H1 (cell line): ENCODE measurements around the gene KLF2. TPM values are rescaled to one million over a fixed set of nuclear protein-coding genes. Genes with fewer than 3 reads are reported as not detected.

Experiments
- CTCF ChIA-PET: fragments of 300-600 bp; sonication (Branson Sonifier 250); formaldehyde crosslinking; loops from one replicate; lab custom pipeline; 2021; ENCODE audit not compliant: partially characterized antibody; lab: Charles Lee
- POLR2A ChIA-PET: fragments of 300-600 bp; sonication (Branson Sonifier 250); formaldehyde crosslinking; loops from one replicate; lab custom pipeline; 2021; ENCODE audit warnings: inconsistent platforms; ENCODE audit not compliant: partially characterized antibody; lab: Charles Lee
- DNase-seq, 2 experiments: peaks; one replicate each; pipeline versions ENCODE4 v3.0.0 to v3.0.0-alpha.2; 2010 to 2022; ENCODE audit warnings: low spot score in 2 of 2, low read depth in 1 of 2, mixed read lengths in 1 of 2
- FAIRE-seq: peaks from 2 replicates; lab custom pipeline; 2011; peaks lifted over from hg19 to GRCh38; lab: Jason Lieb, UNC
- H2AFZ ChIP-seq: 2 replicates; pipeline ENCODE4 v1.8.1; 2012; ENCODE audit warnings: low read length, inconsistent platforms
- H2AK5ac ChIP-seq: 2 replicates; pipeline ENCODE4 v1.6.1; 2013; ENCODE audit warnings: low read depth, low read length
- H2BK120ac ChIP-seq: replicated peaks from 2 replicates; pipeline ENCODE3; 2013; ENCODE audit warnings: low read depth, low read length, inconsistent platforms
- H2BK12ac ChIP-seq: 2 replicates; pipeline ENCODE4 v1.6.1; 2013; ENCODE audit warnings: low read depth, low read length
- H2BK15ac ChIP-seq: 2 replicates; pipeline ENCODE4 v1.6.1; 2013; ENCODE audit warnings: low read length
- H2BK20ac ChIP-seq: 2 replicates; pipeline ENCODE4 v1.6.1; 2013; ENCODE audit warnings: low read length
- H2BK5ac ChIP-seq: 2 replicates; pipeline ENCODE4 v1.6.1; 2013; ENCODE audit warnings: low read depth, low read length
- H3K14ac ChIP-seq: 2 replicates; pipeline ENCODE4 v1.6.1; 2013; ENCODE audit warnings: inconsistent platforms; ENCODE audit not compliant: insufficient read length
- H3K18ac ChIP-seq: 2 replicates; pipeline ENCODE4 v1.6.1; 2013; ENCODE audit warnings: low read length; ENCODE audit errors: extremely low read depth
- H3K23ac ChIP-seq: 2 replicates; pipeline ENCODE4 v1.6.1; 2013; ENCODE audit warnings: inconsistent platforms; ENCODE audit not compliant: insufficient read length
- H3K23me2 ChIP-seq: 2 replicates; pipeline ENCODE4 v1.6.1; 2013; ENCODE audit warnings: low read depth, low read length
- H3K27ac ChIP-seq: 2 replicates; pipeline ENCODE4 v1.6.1; 2011; ENCODE audit warnings: low read depth, low read length, inconsistent platforms
- H3K27me3 ChIP-seq, 4 experiments: replicated peaks in 1 of 4; 1 replicate in 1 of 4; 2 replicates in 3 of 4; pipeline versions ENCODE4 v1.6.1 to v1.8.1; 2011 to 2013; ENCODE audit warnings: low read length in 3 of 4, mild to moderate bottlenecking in 3 of 4, inconsistent platforms in 2 of 4, mixed read lengths in 2 of 4, moderate library complexity in 1 of 4; ENCODE audit not compliant: control insufficient read depth in 3 of 4, insufficient read depth in 3 of 4; ENCODE audit errors: extremely low read depth in 1 of 4
- H3K36me3 ChIP-seq, 4 experiments: 2 replicates each; pipeline versions ENCODE4 v1.6.1 to v1.8.1; 2011 to 2013; ENCODE audit warnings: mild to moderate bottlenecking in 4 of 4, low read length in 3 of 4, moderate library complexity in 2 of 4, control low read depth in 1 of 4, inconsistent platforms in 1 of 4; ENCODE audit not compliant: insufficient read depth in 4 of 4, control insufficient read depth in 2 of 4
- H3K4ac ChIP-seq: replicated peaks from 2 replicates; pipeline ENCODE3; 2013; ENCODE audit warnings: low read length, low read depth, mixed read lengths, inconsistent platforms; ENCODE audit not compliant: insufficient read length
- H3K4me1 ChIP-seq, 4 experiments: replicated peaks in 1 of 4; 1 replicate in 1 of 4; 2 replicates in 3 of 4; pipeline versions ENCODE4 v1.6.1 to v1.8.1; 2011 to 2013; ENCODE audit warnings: low read length in 3 of 4, inconsistent platforms in 2 of 4, mixed read lengths in 1 of 4; ENCODE audit not compliant: insufficient read depth in 4 of 4, control insufficient read depth in 3 of 4
- H3K4me2 ChIP-seq, 2 experiments: 2 replicates each; pipeline versions ENCODE4 v1.6.1 to v1.8.1; 2011 to 2013; ENCODE audit warnings: low read depth in 2 of 2, low read length in 2 of 2, control low read depth in 1 of 2, inconsistent platforms in 1 of 2, mild to moderate bottlenecking in 1 of 2; ENCODE audit not compliant: insufficient read depth in 1 of 2
- H3K4me3 ChIP-seq, 4 experiments: fragments of 200-600, 300-600 bp in 1 of 4; sonication (generic), shearing (Covaris generic), sonication (Bioruptor Twin) in 1 of 4; 2 replicates each; pipeline versions ENCODE4 v1.5.1 to v1.8.1; 2011 to 2016; ENCODE audit warnings: low read length in 4 of 4, low read depth in 3 of 4, control low read depth in 2 of 4, inconsistent platforms in 2 of 4, mild to moderate bottlenecking in 2 of 4, mixed read lengths in 1 of 4, moderate library complexity in 1 of 4; ENCODE audit not compliant: insufficient read depth in 2 of 4; ENCODE audit errors: extremely low read depth in 1 of 4
- H3K56ac ChIP-seq: replicated peaks from 2 replicates; pipeline ENCODE3; 2013; ENCODE audit warnings: low read depth, mild to moderate bottlenecking, mixed read lengths, low read length, inconsistent platforms; ENCODE audit not compliant: insufficient read length
- H3K79me1 ChIP-seq: 2 replicates; pipeline ENCODE4 v1.6.1; 2013; ENCODE audit warnings: low read depth, low read length, control low read depth
- H3K79me2 ChIP-seq, 2 experiments: 2 replicates each; pipeline versions ENCODE4 v1.6.1 to v1.8.1; 2012 to 2013; ENCODE audit warnings: low read length in 2 of 2, mild to moderate bottlenecking in 2 of 2, inconsistent platforms in 1 of 2; ENCODE audit not compliant: insufficient read depth in 2 of 2, control insufficient read depth in 1 of 2
- H3K9ac ChIP-seq, 4 experiments: replicated peaks in 1 of 4; 1 replicate in 1 of 4; 2 replicates in 3 of 4; pipeline versions ENCODE4 v1.6.1 to v1.8.1; 2011 to 2013; ENCODE audit warnings: low read depth in 3 of 4, low read length in 3 of 4, control low read depth in 2 of 4, mild to moderate bottlenecking in 2 of 4, moderate library complexity in 2 of 4, inconsistent platforms in 1 of 4; ENCODE audit errors: extremely low read depth in 1 of 4
- H3K9me3 ChIP-seq, 2 experiments: 2 replicates each; pipeline versions ENCODE4 v1.6.1 to v1.8.1; 2012 to 2013; ENCODE audit warnings: mild to moderate bottlenecking in 2 of 2, moderate library complexity in 2 of 2, control low read depth in 1 of 2, inconsistent platforms in 1 of 2, low read depth in 1 of 2, low read length in 1 of 2, mixed read lengths in 1 of 2; ENCODE audit not compliant: insufficient read depth in 2 of 2
- H4K20me1 ChIP-seq, 2 experiments: replicated peaks in 1 of 2; 2 replicates each; pipeline versions ENCODE3 to v1.8.1; 2011 to 2013; ENCODE audit warnings: inconsistent platforms in 2 of 2, low read length in 2 of 2, mild to moderate bottlenecking in 1 of 2; ENCODE audit not compliant: insufficient read depth in 2 of 2, control insufficient read depth in 1 of 2
- H4K5ac ChIP-seq: 2 replicates; pipeline ENCODE4 v1.6.1; 2013; ENCODE audit warnings: low read length, low read depth, mixed read lengths, inconsistent platforms; ENCODE audit not compliant: insufficient read length
- H4K8ac ChIP-seq: 2 replicates; pipeline ENCODE4 v1.8.0; 2013; ENCODE audit warnings: mild to moderate bottlenecking, moderate library complexity, low read length, inconsistent platforms; ENCODE audit not compliant: insufficient read depth; ENCODE audit errors: extremely low read depth
- H4K91ac ChIP-seq: replicated peaks from 2 replicates; pipeline ENCODE3; 2013; ENCODE audit warnings: low read length, mixed read lengths, inconsistent platforms; ENCODE audit not compliant: insufficient read length
- BRCA1 ChIP-seq: IDR thresholded peaks from 2 replicates; pipeline ENCODE4 v1.6.1; 2012; ENCODE audit warnings: low read depth, low read length, improper control_type of control experiment
- CHD1 ChIP-seq: IDR thresholded peaks from 2 replicates; pipeline ENCODE4 v1.6.1; 2012; ENCODE audit warnings: low read depth, low read length, improper control_type of control experiment
- CTCF ChIP-seq, 3 experiments: IDR thresholded peaks; 1 replicate in 2 of 3; 2 replicates in 1 of 3; pipeline versions ENCODE4 v1.5.1 to v1.6.1; 2011; ENCODE audit warnings: low read length in 3 of 3, mild to moderate bottlenecking in 3 of 3, inconsistent platforms in 2 of 3, low read depth in 1 of 3, moderate library complexity in 1 of 3; ENCODE audit not compliant: insufficient read depth in 1 of 3; ENCODE audit errors: control extremely low read depth in 1 of 3
- GTF2F1 ChIP-seq: IDR thresholded peaks from 2 replicates; pipeline ENCODE4 v1.6.1; 2012; ENCODE audit warnings: low read depth, low read length, improper control_type of control experiment, borderline replicate concordance
- KDM4A ChIP-seq: IDR thresholded peaks from one replicate; pipeline ENCODE4 v1.7.1; 2012; ENCODE audit warnings: low read depth, mild to moderate bottlenecking, moderate library complexity, low read length, inconsistent platforms; ENCODE audit not compliant: severe bottlenecking
- NRF1 ChIP-seq: IDR thresholded peaks from 2 replicates; pipeline ENCODE4 v1.6.1; 2011; ENCODE audit warnings: mild to moderate bottlenecking, low read depth, low read length, improper control_type of control experiment
- POLR2AphosphoS5 ChIP-seq: IDR thresholded peaks from 2 replicates; pipeline ENCODE4 v1.6.1; 2011; ENCODE audit warnings: low read depth, low read length
- TAF1 ChIP-seq: IDR thresholded peaks from 2 replicates; pipeline ENCODE4 v1.6.1; 2011; ENCODE audit warnings: mild to moderate bottlenecking, low read depth, low read length
- TAF7 ChIP-seq: optimal IDR thresholded peaks from 2 replicates; pipeline ENCODE3; 2011; ENCODE audit warnings: low read depth, mild to moderate bottlenecking, inconsistent platforms, low read length, moderate library complexity, borderline replicate concordance
- WGBS, 2 experiments: shearing (Covaris generic) in 1 of 2; methylation state at CpG; one replicate each; pipeline versions ENCODE4 v1.1.6 to v1.1.7; 2013 to 2015; ENCODE audit warnings: low lambda C conversion rate in 2 of 2, mixed read lengths in 2 of 2, inconsistent platforms in 1 of 2, low coverage in 1 of 2, missing lambda C conversion rate in 1 of 2; ENCODE audit not compliant: insufficient replicate concordance in 2 of 2, insufficient coverage in 1 of 2, insufficient read length in 1 of 2; ENCODE audit errors: extremely low coverage in 1 of 2, missing lambda C conversion rate in 1 of 2; 5-methylcytosine and 5-hydroxymethylcytosine counted together
- polyA plus RNA-seq, 7 experiments: library from polyadenylated mRNA; depleted of rRNA in 3 of 7; stranded (reverse) in 5 of 7; unstranded in 2 of 7; fragments of >200 nt in 5 of 7; fragments of 200-250 nt in 2 of 7; gene quantifications; 1 replicate in 5 of 7; 2 replicates in 1 of 7; 4 replicates in 1 of 7; pipeline versions ENCODE4 v1.2.1 to v1.2.3, GENCODE V29; 2011 to 2013; ENCODE audit warnings: missing spikeins in 2 of 7, mixed read lengths in 2 of 7
- total RNA-seq: library from RNA; stranded (reverse); fragmentation: NEBNext Ultra II Directional; extraction: Animal tissue kit (Norgen Biotek cat#: 25700); gene quantifications from 2 replicates; pipeline ENCODE4 v1.2.1, GENCODE V29; 2021
- TF ChIP-seq, protein P1 (sequence below): IDR thresholded peaks from 2 replicates; pipeline ENCODE4 v1.6.1; 2012; ENCODE audit warnings: low read length, inconsistent platforms

Gene KLF2
- total and polyA plus RNA-seq, 2 of the 8 experiments (the other 6 are each of a cell fraction or from before 2014, with no cell fraction given) = 0.19 to 0.33 TPM

- no peak overlapping the region for H4K8ac ChIP-seq
- H4K5ac ChIP-seq = no peak overlapping the region
- no peak overlapping the region for H2AK5ac ChIP-seq
- no peak for DNase-seq
- H3K27ac ChIP-seq = no peak overlapping the region
- FAIRE-seq = no peak
- H2BK5ac ChIP-seq = no peak overlapping the region
- no peak overlapping the region for H3K9ac ChIP-seq
- no peak overlapping the region for H3K4me2 ChIP-seq
- peaks cover 0 to 4% of the 10 kb centered on the region in 2 experiments for H4K20me1 ChIP-seq
- H3K79me1 ChIP-seq = no peaks in the 10 kb centered on the region
- H3K4me3 ChIP-seq = no peak overlapping the region
- ChIA-PET POLR2A (no interaction called here), CTCF (interaction anchor here (0.6 to 1.5 kb wide), 2 partner anchors 37 to 63 kb away, joined by 3 to 4 read pairs; no protein-coding TSS in a partner anchor)
- H3K56ac ChIP-seq = no peak overlapping the region
- H2BK120ac ChIP-seq = no peak overlapping the region
- H2BK12ac ChIP-seq = no peak overlapping the region
- no peak overlapping the region for H3K4ac ChIP-seq
- no peak overlapping the region for H3K14ac ChIP-seq
- H3K23me2 ChIP-seq = peaks cover 2% of the 10 kb centered on the region; the same call in 1 of the 2 replicates
- H3K79me2 ChIP-seq = no peaks in the 10 kb centered on the region
- H4K91ac ChIP-seq = no peak overlapping the region
- H3K9me3 ChIP-seq = no peaks in the 10 kb centered on the region
- no peaks in the 10 kb centered on the region; a peak in 2 of 7 replicates for H3K4me1 ChIP-seq
- H3K36me3 ChIP-seq = no peaks in the 10 kb centered on the region
- no peak overlapping the region for H2BK20ac ChIP-seq
- no peak overlapping the region for H2BK15ac ChIP-seq
- peaks cover 8 to 24% (median 16%) of the 10 kb centered on the region in 4 experiments for H3K27me3 ChIP-seq
- no peak overlapping the region; the same call in 1 of the 2 replicates for H3K18ac ChIP-seq
- WGBS, 2 experiments = 76% methylated on average over 7 of the region's 7 CpGs; no CpG with 5 or more reads in 1 of the 2 experiments
- H2AFZ ChIP-seq = no peak overlapping the region
- no peak overlapping the region for H3K23ac ChIP-seq
- no peak for TF ChIP-seq TAF1
- TF ChIP-seq CTCF (IDR thresholded peaks at IDR 0.05; ENCODE audit: control extremely low read depth in 1 of 3, insufficient read depth in 1 of 3, low read depth in 1 of 3, low read length in 3 of 3) = no peak
- TF ChIP-seq, protein P1, sequence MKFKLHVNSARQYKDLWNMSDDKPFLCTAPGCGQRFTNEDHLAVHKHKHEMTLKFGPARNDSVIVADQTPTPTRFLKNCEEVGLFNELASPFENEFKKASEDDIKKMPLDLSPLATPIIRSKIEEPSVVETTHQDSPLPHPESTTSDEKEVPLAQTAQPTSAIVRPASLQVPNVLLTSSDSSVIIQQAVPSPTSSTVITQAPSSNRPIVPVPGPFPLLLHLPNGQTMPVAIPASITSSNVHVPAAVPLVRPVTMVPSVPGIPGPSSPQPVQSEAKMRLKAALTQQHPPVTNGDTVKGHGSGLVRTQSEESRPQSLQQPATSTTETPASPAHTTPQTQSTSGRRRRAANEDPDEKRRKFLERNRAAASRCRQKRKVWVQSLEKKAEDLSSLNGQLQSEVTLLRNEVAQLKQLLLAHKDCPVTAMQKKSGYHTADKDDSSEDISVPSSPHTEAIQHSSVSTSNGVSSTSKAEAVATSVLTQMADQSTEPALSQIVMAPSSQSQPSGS = no peak
- TF ChIP-seq NRF1 = no peak
- TF ChIP-seq POLR2AphosphoS5 = no peak
- TF ChIP-seq GTF2F1 = no peak
- no peak for TF ChIP-seq TAF7
- TF ChIP-seq KDM4A = no peak
- TF ChIP-seq BRCA1 = no peak
- TF ChIP-seq CHD1 = no peak
Observed at GRCh38 chr19:16319481-16319880, 5.1 kb upstream of the KLF2 start.
